ENCODE results near the gene LRMDA.

The LRMDA gene

GRCh38 chr10:76354212-76354738 lies 922.9 kb downstream of the LRMDA start:
- no peak overlapping the region for H3K9ac ChIP-seq (ENCODE audit: low read depth, low read length)
- H3K36me3 ChIP-seq (ENCODE audit: control insufficient read depth, insufficient read depth, low read length), result no peaks in the 10 kb centered on the region
- H3K27me3 ChIP-seq (ENCODE audit: control insufficient read depth, insufficient read depth, low read length), result no peaks in the 10 kb centered on the region
- H3K4me1 ChIP-seq (ENCODE audit: control insufficient read depth, insufficient read depth, low read length), result no peaks in the 10 kb centered on the region
- H3K4me3 ChIP-seq (ENCODE audit: low read depth, low read length), result no peak overlapping the region
- no peak overlapping the region for H3K27ac ChIP-seq (ENCODE audit: low read depth, low read length)
- H3K9me3 ChIP-seq (ENCODE audit: control insufficient read depth, insufficient read depth, low read length), result no peaks in the 10 kb centered on the region

- no peaks in the 10 kb centered on the region for H3K27me3 ChIP-seq (ENCODE audit: control insufficient read depth, insufficient read depth, low read length)
- H3K9me3 ChIP-seq (ENCODE audit: control insufficient read depth, insufficient read depth, low read length), result no peaks in the 10 kb centered on the region
- no peak overlapping the region for H3K4me3 ChIP-seq (ENCODE audit: low read depth, low read length)
- no peak overlapping the region for H3K27ac ChIP-seq (ENCODE audit: low read depth, low read length)
- no peak overlapping the region for H3K9ac ChIP-seq (ENCODE audit: low read depth, low read length)
- H3K4me1 ChIP-seq (ENCODE audit: control insufficient read depth, insufficient read depth, low read length), result no peaks in the 10 kb centered on the region
- no peaks in the 10 kb centered on the region for H3K36me3 ChIP-seq (ENCODE audit: control insufficient read depth, insufficient read depth, low read length)
These were observed 923.5 kb downstream of the LRMDA start for GRCh38 chr10:76354921-76355320.

DNA sequence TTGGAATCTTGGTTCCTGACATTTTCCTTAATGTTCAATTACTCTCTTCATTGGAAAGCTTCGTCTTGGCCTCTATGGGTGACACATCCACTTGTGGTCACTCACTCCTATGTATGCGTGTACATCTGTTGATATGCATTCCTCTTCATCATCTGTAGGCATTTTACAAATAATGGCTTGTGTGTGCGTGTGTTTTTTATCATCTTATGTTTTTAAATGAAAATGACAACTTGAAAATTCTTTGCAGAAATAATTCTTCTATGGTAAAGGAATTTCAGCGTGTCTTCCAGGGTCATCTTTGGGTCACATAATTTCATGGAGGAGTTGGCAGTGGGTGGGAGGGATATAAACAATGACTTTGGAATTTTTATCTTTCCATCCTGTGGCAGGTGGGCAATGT lies 925.1 kb downstream of the LRMDA start:
- H3K27ac ChIP-seq (ENCODE audit: low read depth, low read length), result no peak overlapping the region
- H3K36me3 ChIP-seq (ENCODE audit: control insufficient read depth, insufficient read depth, low read length), result no peaks in the 10 kb centered on the region
- H3K4me1 ChIP-seq (ENCODE audit: control insufficient read depth, insufficient read depth, low read length), result no peaks in the 10 kb centered on the region
- no peaks in the 10 kb centered on the region for H3K9me3 ChIP-seq (ENCODE audit: control insufficient read depth, insufficient read depth, low read length)
- H3K27me3 ChIP-seq (ENCODE audit: control insufficient read depth, insufficient read depth, low read length), result no peaks in the 10 kb centered on the region
- H3K4me3 ChIP-seq (ENCODE audit: low read depth, low read length), result no peak overlapping the region
- H3K9ac ChIP-seq (ENCODE audit: low read depth, low read length), result no peak overlapping the region

DNA sequence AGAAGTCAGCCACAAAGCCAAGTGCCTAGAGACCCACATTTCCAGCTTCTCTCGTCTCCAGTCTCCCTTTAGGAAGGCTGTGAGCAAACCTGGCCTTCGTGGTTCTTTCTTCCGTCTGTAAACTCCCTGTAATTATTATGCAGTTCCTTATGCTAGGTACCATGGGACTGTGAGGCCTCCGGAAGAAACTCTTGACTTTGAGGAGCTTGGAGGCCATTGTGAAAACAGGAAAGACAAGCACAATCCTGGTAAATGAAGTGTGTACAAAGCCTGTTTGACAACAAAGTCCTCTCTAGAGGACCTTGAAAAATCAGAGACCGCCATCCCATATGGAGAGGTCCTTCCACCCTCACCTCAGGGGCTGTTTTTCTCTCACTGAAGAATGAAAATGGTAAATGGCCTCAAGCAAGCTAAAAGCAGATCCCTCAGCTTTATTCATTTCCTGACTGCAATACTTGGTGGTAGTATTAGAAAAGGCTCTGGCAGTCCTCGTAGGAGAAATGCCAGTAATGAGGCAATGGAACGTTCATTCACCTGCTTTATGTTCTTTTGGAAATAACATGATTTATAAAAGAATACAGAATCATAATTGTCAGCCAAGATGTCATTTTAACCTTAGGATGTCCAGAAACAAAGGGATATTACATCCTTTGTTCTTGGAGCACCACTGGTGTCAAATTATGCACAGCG lies 926.4 kb downstream of the LRMDA start:
- H3K4me3 ChIP-seq (ENCODE audit: low read depth, low read length), result no peak overlapping the region
- no peaks in the 10 kb centered on the region for H3K27me3 ChIP-seq (ENCODE audit: control insufficient read depth, insufficient read depth, low read length)
- H3K9ac ChIP-seq (ENCODE audit: low read depth, low read length), result no peak overlapping the region
- no peaks in the 10 kb centered on the region for H3K36me3 ChIP-seq (ENCODE audit: control insufficient read depth, insufficient read depth, low read length)
- H3K27ac ChIP-seq (ENCODE audit: low read depth, low read length), result no peak overlapping the region
- H3K9me3 ChIP-seq (ENCODE audit: control insufficient read depth, insufficient read depth, low read length), result no peaks in the 10 kb centered on the region
- H3K4me1 ChIP-seq (ENCODE audit: control insufficient read depth, insufficient read depth, low read length), result no peaks in the 10 kb centered on the region

DNA sequence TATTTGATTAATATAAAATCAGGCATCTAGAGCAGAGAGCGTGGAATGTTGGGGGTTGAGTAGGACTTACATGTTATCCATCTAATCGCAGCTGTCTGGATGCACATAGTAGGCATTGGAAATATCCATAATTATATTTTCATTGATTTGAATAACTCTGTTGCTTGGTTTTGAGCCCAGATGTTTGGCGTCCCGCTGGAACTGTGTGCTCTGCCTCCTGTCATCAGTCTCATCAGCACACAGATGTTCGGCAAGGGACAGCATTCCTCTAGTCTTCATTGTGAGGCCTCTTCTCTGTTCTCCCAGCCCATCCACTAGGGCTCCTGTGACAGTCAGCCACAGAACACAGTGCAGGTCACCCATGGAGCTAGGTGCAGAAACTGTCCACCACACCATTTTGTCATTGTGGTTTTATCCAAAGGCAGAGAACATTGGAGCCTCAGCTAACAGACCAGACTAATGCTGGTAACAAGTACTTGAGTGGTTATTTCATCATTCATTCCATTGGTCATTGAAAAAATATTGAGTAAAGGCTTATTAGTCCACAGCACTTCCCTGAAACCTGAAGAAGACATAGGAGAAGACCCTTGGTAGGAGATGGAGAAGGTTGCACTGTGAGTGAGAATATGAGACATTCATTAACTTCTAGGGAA lies 927.4 kb downstream of the LRMDA start:
- H3K27me3 ChIP-seq (ENCODE audit: control insufficient read depth, insufficient read depth, low read length), result no peaks in the 10 kb centered on the region
- no peaks in the 10 kb centered on the region for H3K9me3 ChIP-seq (ENCODE audit: control insufficient read depth, insufficient read depth, low read length)
- no peak overlapping the region for H3K27ac ChIP-seq (ENCODE audit: low read depth, low read length)
- no peak overlapping the region for H3K4me3 ChIP-seq (ENCODE audit: low read depth, low read length)
- H3K9ac ChIP-seq (ENCODE audit: low read depth, low read length), result no peak overlapping the region
- H3K36me3 ChIP-seq (ENCODE audit: control insufficient read depth, insufficient read depth, low read length), result no peaks in the 10 kb centered on the region
- peaks cover 7% of the 10 kb centered on the region for H3K4me1 ChIP-seq (ENCODE audit: control insufficient read depth, insufficient read depth, low read length)

DNA sequence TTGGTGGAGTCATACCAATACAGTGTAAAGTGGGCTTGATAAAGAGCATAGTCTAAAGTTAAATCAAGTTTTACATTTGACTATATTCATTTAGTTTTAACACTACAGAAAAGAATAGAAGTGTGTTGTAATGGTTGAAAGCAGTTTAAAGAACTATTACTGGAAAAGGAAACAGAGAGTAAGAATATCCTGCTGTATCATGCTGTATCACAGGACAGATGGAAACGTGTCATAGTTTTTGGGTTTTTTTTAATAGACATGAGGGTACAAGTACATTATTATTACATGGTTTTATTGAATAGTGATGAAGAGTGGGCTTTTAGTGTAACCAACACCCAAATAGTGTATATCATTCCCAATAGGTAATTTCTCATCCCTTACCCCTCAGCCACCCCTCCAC lies 944.3 kb downstream of the LRMDA start:
- Histone ChIP-seq H3K27ac (ENCODE audit: low read depth, low read length) (no peak overlapping the region), H3K36me3 (ENCODE audit: control insufficient read depth, insufficient read depth, low read length) (no peaks in the 10 kb centered on the region), H3K4me3 (ENCODE audit: low read depth, low read length) (no peak overlapping the region), H3K27me3 (ENCODE audit: control insufficient read depth, insufficient read depth, low read length) (no peaks in the 10 kb centered on the region), H3K9ac (ENCODE audit: low read depth, low read length) (no peak overlapping the region), H3K4me1 (ENCODE audit: control insufficient read depth, insufficient read depth, low read length) (no peaks in the 10 kb centered on the region), H3K9me3 (ENCODE audit: control insufficient read depth, insufficient read depth, low read length) (no peaks in the 10 kb centered on the region)

- no peaks in the 10 kb centered on the region for H3K9me3 ChIP-seq (ENCODE audit: control insufficient read depth, insufficient read depth, low read length)
- H3K9ac ChIP-seq (ENCODE audit: low read depth, low read length), result no peak overlapping the region
- no peaks in the 10 kb centered on the region for H3K27me3 ChIP-seq (ENCODE audit: control insufficient read depth, insufficient read depth, low read length)
- H3K36me3 ChIP-seq (ENCODE audit: control insufficient read depth, insufficient read depth, low read length), result no peaks in the 10 kb centered on the region
- H3K4me1 ChIP-seq (ENCODE audit: control insufficient read depth, insufficient read depth, low read length), result peaks cover 7% of the 10 kb centered on the region; the same call in 1 of the 2 replicates
- no peak overlapping the region for H3K4me3 ChIP-seq (ENCODE audit: low read depth, low read length)
- H3K27ac ChIP-seq (ENCODE audit: low read depth, low read length), result no peak overlapping the region
These were observed 951.0 kb downstream of the LRMDA start for GRCh38 chr10:76382381-76382851.

DNA sequence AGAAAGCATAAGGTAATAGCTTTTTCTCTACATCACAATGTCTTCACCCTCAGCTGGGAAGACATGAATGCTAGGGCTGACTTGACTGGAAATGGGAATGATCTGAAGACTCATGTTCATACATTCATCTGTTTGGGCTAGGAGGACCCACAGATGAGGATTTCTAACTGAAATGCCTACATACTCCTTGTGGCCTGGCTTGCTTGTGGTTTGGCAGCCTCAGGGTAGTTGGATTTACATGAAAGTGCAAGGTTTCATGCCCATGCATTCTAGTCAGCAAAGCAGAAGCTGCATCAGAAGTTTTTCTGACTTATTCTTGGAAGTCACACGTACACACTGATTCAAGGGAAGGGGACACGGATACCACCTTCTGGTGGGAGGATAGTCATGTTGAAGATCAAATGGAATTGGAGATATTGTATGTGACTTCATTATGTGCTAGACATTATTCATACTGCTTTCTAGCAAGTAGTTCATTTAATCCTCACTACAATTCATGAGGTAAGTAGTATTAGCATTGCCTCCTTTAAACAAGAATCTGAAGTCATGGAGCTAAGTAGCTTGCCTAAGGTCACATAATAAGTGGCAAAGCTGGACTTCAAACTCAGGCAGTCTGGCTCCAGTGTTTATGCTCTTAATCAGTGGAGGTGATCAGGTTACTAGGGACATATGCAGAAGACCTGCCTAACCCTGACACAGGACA lies 957.0 kb downstream of the LRMDA start:
- Histone ChIP-seq H3K9me3 (ENCODE audit: control insufficient read depth, insufficient read depth, low read length) (no peaks in the 10 kb centered on the region), H3K27ac (ENCODE audit: low read depth, low read length) (no peak overlapping the region), H3K9ac (ENCODE audit: low read depth, low read length) (no peak overlapping the region)

GRCh38 chr10:76393875-76394706 lies 962.7 kb downstream of the LRMDA start:
- peaks cover 6% of the 10 kb centered on the region; the same call in 1 of the 2 replicates for H3K4me1 ChIP-seq (ENCODE audit: control insufficient read depth, insufficient read depth, low read length)
- no peak overlapping the region for H3K4me3 ChIP-seq (ENCODE audit: low read depth, low read length)
- no peak overlapping the region for H3K9ac ChIP-seq (ENCODE audit: low read depth, low read length)
- no peak overlapping the region for H3K27ac ChIP-seq (ENCODE audit: low read depth, low read length)
- no peaks in the 10 kb centered on the region for H3K36me3 ChIP-seq (ENCODE audit: control insufficient read depth, insufficient read depth, low read length)
- H3K27me3 ChIP-seq (ENCODE audit: control insufficient read depth, insufficient read depth, low read length), result no peaks in the 10 kb centered on the region
- no peaks in the 10 kb centered on the region for H3K9me3 ChIP-seq (ENCODE audit: control insufficient read depth, insufficient read depth, low read length)

More for the DNA sequence above, 957.0 kb downstream of the LRMDA start:
- H3K36me3 ChIP-seq (ENCODE audit: control insufficient read depth, insufficient read depth, low read length), result no peaks in the 10 kb centered on the region
- H3K4me3 ChIP-seq (ENCODE audit: low read depth, low read length), result no peak overlapping the region
- H3K27me3 ChIP-seq (ENCODE audit: control insufficient read depth, insufficient read depth, low read length), result no peaks in the 10 kb centered on the region
- no peaks in the 10 kb centered on the region for H3K4me1 ChIP-seq (ENCODE audit: control insufficient read depth, insufficient read depth, low read length)

- no peaks in the 10 kb centered on the region for H3K36me3 ChIP-seq (ENCODE audit: control insufficient read depth, insufficient read depth, low read length)
- no peaks in the 10 kb centered on the region for H3K27me3 ChIP-seq (ENCODE audit: control insufficient read depth, insufficient read depth, low read length)
- H3K9me3 ChIP-seq (ENCODE audit: control insufficient read depth, insufficient read depth, low read length), result no peaks in the 10 kb centered on the region
- H3K27ac ChIP-seq (ENCODE audit: low read depth, low read length), result no peak overlapping the region
- H3K9ac ChIP-seq (ENCODE audit: low read depth, low read length), result no peak overlapping the region
- H3K4me3 ChIP-seq (ENCODE audit: low read depth, low read length), result no peak overlapping the region
- H3K4me1 ChIP-seq (ENCODE audit: control insufficient read depth, insufficient read depth, low read length), result peaks cover 6% of the 10 kb centered on the region; the same call in 1 of the 2 replicates
These were observed 963.3 kb downstream of the LRMDA start for GRCh38 chr10:76394707-76395042.

All from HUES48 (cell line).